ENCODE data around the gene NDUFB10.

The NDUFB10 gene

GRCh38 chr16:1914988-1915387 lies 44.4 kb upstream of the NDUFB10 start:
- DNase-seq (ENCODE audit: low read depth) = no peak
- H3K4me3 ChIP-seq (ENCODE audit: low read length) = no peak overlapping the region

GRCh38 chr16:1915732-1916639 lies 43.4 kb upstream of the NDUFB10 start:
- TF ChIP-seq CTCF (IDR thresholded peaks at IDR 0.05; ENCODE audit: insufficient read depth, low read depth, low read length, missing control alignments) = no peak
- no peak overlapping the region for H3K4me3 ChIP-seq (ENCODE audit: low read length)
- no peak for DNase-seq (ENCODE audit: low read depth)

More at GRCh38 chr16:1914988-1915387, 44.4 kb upstream of the NDUFB10 start:
- TF ChIP-seq CTCF (IDR thresholded peaks at IDR 0.05; ENCODE audit: insufficient read depth, low read depth, low read length, missing control alignments) = no peak

- DNase-seq (ENCODE audit: low read depth) = no peak
- TF ChIP-seq CTCF (IDR thresholded peaks at IDR 0.05; ENCODE audit: insufficient read depth, low read depth, low read length, missing control alignments) = no peak
- no peak overlapping the region for H3K4me3 ChIP-seq (ENCODE audit: low read length)
Observed at GRCh38 chr16:1916640-1916990, 42.7 kb upstream of the NDUFB10 start.

GRCh38 chr16:1917056-1917664 lies 42.2 kb upstream of the NDUFB10 start:
- no peak for DNase-seq (ENCODE audit: low read depth)
- TF ChIP-seq CTCF (IDR thresholded peaks at IDR 0.05; ENCODE audit: insufficient read depth, low read depth, low read length, missing control alignments) = no peak
- peak overlapping the region; percentile 16 for H3K4me3 ChIP-seq (ENCODE audit: low read length)

DNA sequence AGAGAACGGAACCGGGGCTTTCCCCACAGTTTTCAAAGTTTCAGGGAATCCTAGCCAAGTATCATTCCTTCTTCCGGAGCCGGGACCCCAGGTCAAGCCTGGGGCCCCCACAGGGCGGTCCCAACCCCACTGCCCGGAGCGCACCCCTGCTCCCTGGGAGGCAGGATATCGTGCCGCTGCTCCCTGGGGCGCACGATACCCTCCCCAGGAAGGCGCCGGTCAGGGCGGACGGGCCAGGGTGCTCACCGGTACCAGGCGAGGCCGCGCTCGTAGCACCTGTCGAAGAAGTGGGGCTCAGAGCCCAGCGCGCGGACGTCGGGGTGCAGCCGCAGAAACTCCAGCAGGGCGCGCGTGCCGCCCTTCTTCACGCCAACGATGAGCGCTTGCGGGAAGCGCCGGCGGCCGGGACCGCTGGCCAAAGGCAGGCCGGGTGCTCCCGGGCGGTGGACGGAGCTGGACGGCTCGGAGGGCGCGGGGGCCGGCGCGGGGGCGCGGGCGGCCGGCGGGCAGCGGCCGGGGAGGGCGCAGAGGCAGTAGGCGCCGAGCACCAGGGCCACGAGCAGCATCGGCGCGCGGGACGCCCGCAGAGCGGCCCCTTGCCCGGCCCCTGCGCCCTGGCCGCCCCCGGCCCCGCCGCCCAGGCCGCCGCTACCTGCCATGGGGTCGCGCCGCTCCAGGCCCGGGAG lies 41.5 kb upstream of the NDUFB10 start:
- peak overlapping the region; percentile 16 for H3K4me3 ChIP-seq (ENCODE audit: low read length)
- DNase-seq (ENCODE audit: low read depth) = no peak
- TF ChIP-seq CTCF (IDR thresholded peaks at IDR 0.05; ENCODE audit: insufficient read depth, low read depth, low read length, missing control alignments) = no peak

DNA sequence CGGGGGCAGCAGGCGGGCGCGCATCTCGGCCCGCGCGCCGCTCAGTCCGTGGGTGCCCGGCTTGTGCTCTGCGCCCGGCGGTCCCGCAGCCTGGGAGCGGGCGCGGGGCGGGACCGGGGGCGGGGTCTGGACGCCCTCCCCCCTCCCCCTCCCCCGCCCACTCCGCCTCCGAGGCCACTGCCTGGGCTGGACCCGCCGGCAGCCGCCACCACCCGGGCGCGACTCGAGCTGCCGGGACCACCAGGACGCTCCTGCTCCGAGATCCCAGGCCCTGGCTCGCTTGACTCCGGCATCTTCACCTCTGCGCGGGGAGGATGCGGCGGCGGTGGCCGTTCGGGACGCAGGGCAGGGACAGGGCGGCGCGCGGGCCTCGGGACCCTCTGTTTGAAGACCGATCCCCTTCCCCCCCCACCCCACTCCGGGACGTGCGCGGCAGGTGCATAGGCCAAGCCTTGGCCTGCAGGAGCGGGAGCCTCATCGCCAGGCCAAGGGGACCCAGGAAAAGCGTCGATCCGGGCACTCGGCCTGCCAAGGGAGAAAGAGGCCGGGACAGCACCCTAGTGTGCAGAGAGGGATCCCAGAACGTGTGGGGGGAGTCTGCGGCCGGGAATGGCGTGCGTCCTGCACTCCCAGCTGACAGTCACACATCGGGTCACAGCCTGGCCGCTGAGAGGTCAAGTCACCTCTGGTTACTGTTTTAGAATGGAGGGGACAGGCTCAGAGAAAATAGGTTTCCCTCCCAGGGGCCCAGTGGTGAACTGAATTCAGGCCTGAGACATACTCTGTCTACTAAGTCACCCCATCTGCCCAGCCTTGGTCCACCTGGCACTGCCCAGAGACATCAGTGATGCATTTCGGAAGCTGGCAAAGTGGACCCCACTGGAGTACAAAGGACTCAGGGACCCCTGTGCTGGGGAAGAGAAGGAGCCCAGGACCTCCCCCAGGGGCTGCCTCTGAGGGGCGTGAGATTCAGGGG lies 40.7 kb upstream of the NDUFB10 start, which contains the start of gene HS3ST6:
Gene HS3ST6, minus strand, starts transcription at position 65 of the 976 bp plus-strand sequence. CDS start 92 bp downstream, outside the sequence.
- peak within 1 kb of the TSS; percentile 16 for H3K4me3 ChIP-seq (ENCODE audit: low read length)
- TF ChIP-seq CTCF (IDR thresholded peaks at IDR 0.05; ENCODE audit: insufficient read depth, low read depth, low read length, missing control alignments) = no peak
- no peak for DNase-seq (ENCODE audit: low read depth)
